Stimulated activated CD4-positive, alpha-beta T cell treated with anti-CD3 and anti-CD28 coated beads, TNF-alpha, amount 100 ng/mL, for 1 hour (primary cell): ENCODE data around the gene SLC37A4.
"Not testable (repeated sequence)": the region's sequence is repeated elsewhere in the genome, so short reads cannot be mapped to it uniquely, and the experiment has no call there.

Experiments
- DNase-seq, 3 donors: peaks; one replicate each; pipeline ENCODE4 v3.0.0-alpha.2; 2020; ENCODE audit warnings: low read depth in 3 of 3, low spot score in 1 of 3

SLC37A4 gene

GRCh38 chr11:119030329-119031047 lies at the start of gene SLC37A4:
TSS of gene SLC37A4 (minus strand) at chr11:119030877.
- peak; percentile 97 to 100 (median 99) for DNase-seq

- no peak for DNase-seq
Measured at GRCh38 chr11:119078675-119079420, 48.2 kb upstream of the SLC37A4 start.

DNA sequence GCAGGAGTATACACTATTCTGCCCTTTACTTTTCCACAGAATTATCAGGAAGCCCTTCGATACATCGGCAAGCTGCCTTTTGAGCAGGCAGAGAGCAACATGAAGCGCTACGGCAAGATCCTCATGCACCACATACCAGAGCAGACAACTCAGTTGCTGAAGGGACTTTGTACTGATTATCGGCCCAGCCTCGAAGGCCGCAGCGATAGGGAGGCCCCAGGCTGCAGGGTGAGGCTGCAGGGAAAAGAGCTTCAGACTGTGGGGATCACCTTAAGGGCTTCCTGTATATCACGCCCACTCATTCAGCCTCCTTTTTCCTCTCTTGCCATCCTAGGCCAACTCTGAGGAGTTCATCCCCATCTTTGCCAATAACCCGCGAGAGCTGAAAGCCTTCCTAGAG lies 47.2 kb upstream of the SLC37A4 start:
- DNase-seq = no peak

GRCh38 chr11:119067371-119068222 lies 36.9 kb upstream of the SLC37A4 start, which contains the start of gene VPS11:
TSS of gene VPS11 (plus strand) at chr11:119067818. CDS start at chr11:119067824, 6 bp downstream.
- DNase-seq = peak; percentile 92 to 95 (median 93)

GRCh38 chr11:119065369-119065768 lies 34.7 kb upstream of the SLC37A4 start:
- no peak for DNase-seq

GRCh38 chr11:119062779-119063178 lies 32.1 kb upstream of the SLC37A4 start:
- no peak for DNase-seq

DNA sequence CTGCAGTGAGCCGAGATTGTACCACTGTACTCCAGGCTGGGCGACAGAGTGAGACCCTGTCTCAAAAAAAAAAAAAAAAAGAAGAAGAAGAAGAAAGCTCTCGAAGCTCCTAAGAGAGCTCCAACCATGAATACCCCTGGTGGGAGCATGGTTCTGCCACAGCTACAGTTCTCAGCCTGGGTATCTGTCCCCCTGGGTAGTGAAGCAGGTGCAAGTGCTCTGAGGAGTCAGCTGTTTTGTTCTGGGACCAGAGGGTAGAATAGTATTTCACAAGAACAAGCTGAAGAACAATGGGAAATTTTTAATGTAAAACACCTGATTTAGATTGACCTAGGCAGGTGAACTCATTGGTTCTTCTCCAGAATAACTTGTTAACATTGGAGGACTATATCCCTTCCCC lies 30.6 kb upstream of the SLC37A4 start:
- no peak for DNase-seq

DNA sequence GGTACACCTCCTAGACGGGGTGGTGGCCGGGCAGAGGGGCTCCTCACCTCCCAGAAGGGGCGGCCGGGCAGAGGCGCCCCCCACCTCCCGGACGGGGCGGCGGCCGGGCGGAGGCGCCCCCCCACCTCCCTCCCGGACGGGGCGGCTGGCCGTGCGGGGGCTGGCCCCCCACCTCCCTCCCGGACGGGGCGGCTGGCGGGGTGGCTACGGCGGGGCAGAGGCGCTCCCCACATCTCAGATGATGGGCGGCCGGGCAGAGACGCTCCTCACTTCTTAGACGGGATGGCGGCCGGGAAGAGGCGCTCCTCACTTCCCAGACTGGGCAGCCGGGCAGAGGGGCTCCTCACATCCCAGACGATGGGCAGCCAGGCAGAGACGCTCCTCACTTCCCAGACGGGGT lies 28.5 kb upstream of the SLC37A4 start:
- DNase-seq = not testable (repeated sequence)

GRCh38 chr11:119057000-119057769 lies 26.5 kb upstream of the SLC37A4 start, which contains the start of gene HYOU1:
TSS of gene HYOU1 (minus strand) at chr11:119057205. CDS start at chr11:119056160, 1,045 bp downstream.
- DNase-seq = peak; percentile 97 to 99 (median 98)

DNA sequence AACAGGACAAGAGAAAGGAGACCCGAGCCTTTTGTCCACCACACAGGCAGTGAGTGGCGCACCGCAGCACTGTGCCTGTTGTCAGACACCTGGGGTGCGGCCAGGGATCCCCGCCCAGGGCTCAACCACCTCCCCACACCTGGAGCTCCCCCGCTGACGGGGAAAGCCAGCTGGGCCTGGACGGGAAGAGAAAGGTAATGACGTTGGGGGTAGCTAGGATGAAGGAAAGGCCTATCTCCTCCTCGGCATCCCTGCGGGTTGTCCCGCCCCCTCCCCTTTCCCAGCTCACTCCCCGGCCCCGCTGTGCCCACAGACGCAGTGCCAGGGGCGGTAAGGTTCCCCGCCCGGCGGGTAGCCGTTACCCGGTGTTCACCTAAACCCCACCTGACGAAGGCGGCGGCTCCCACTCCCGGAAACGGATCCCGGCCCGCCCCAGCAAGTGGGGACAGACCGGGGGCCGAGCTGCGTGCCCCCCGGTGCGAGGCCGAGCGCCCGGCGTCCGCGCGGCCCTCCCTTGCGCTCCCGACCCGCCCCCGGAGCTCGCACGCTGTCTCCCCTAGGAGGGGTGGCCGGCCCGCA lies 25.8 kb upstream of the SLC37A4 start:
- peak in 1 of 3 donors; percentile 18 for DNase-seq

DNA sequence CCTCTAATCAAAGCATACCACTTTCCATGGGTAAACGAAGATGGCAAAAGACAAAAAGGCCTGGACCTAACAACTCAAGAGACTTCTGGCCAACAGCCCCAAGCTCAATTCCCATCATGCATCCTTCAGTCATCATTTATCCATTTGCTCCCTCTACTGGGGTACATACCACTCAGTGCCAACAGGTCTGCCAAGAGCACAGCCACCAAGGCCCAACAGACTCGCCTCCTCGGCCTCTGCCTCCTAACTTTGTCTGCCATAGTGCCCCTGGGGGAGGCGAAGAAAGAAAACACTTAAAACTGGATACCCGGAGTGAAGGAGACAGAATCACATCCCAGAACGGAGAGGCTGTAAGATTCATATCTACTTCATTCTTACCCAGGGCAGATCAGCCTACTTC lies 25.2 kb upstream of the SLC37A4 start:
- DNase-seq = no peak

- no peak for DNase-seq
Measured at GRCh38 chr11:119054418-119054817, 23.7 kb upstream of the SLC37A4 start.

DNA sequence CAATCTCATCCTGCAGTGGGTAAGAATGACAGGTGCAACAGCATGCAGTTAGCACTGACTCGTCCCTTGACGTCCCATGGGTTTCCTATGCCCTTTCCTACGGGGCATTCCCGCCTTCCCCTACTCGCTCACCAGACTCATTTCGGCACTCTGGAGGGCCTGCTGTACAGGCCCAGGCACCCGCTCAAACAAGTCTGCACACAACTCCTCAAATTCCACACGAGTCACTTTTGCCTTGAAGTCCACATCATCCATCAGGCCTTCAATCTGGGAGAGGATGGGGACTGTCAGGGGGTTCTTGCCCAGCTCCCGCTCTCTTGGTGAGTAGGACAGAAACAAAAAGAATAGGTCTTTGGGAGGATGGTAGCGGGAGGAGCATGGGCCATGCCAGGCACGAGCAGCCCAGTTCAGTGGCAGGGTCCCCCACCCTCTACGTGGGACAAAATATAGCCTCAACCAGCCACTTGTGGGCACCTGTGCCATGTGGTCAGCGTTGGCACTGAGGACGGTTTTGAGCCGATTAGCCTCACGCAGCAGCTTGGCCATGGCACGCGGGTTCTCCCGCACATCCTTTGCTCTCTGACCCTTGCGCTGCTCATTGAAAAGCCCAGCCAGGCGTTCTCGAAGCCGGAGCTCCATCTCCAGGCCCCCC lies 21.6 kb upstream of the SLC37A4 start:
- DNase-seq = no peak

- no peak for DNase-seq
Measured at GRCh38 chr11:119051440-119052162, 20.9 kb upstream of the SLC37A4 start.

DNA sequence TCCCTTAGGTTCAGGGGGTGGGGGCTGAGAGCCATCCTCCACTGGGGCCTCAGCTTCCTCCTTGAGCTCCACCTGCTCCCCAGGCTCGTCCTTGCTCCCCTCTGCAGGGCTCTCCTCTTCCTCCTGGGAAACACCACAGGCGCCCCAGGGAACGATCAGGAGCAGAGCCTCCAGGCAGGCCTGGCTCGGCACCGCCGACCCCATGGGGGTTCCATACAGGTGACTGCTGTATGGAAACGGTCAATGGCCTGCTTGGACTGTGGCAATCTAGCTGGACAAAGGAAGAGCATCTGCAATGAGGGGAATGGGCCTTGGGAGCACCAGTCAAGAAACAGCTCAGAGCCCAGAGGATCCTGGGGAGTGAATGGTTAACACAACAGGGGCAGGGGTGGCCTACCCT lies 18.4 kb upstream of the SLC37A4 start:
- no peak for DNase-seq

DNA sequence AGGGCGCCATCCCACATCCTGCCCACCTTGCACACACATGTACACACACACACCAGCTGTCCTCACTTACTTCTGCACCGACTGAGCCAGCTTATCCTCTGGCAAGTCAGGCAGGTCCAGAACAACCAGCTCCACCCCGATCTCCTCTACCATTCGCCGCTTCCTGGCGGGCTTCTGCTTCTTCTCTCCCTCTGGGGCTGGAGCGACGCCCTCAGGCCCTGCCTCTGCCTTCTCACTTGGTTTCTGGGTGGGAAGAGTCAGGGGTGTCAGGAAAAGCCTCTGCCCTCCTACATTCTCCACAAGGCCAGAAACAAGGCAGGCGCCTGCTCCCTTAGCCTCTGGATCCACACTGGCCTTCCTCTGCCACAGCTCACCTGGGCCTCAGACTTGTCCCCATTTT lies 18.0 kb upstream of the SLC37A4 start:
- no peak for DNase-seq

GRCh38 chr11:119047205-119047604 lies 16.5 kb upstream of the SLC37A4 start:
- no peak for DNase-seq

DNA sequence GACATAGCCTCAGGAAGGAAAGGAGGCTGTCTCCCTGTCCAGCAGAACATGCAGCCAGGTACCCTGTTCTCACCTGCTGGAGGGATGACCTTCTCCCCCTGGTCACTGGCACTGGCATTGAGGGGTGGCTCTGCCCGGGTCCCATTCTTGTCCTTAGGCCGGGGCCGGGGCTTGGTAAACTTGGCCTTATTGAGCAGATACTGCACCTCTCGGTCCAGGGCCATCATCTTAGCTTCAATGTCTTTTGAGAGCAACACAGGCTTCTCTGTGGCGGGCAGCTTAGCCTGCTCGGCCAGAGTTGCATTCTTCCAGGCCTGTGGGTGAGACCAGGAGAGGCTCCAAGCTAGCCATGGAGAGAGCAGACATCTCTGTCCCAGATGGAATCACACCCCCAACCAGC lies 15.8 kb upstream of the SLC37A4 start:
- DNase-seq = no peak

- DNase-seq = no peak
Measured at GRCh38 chr11:119044708-119045107, 14.0 kb upstream of the SLC37A4 start.
